ENCODE results near the gene MYO1D. TPM values are rescaled to one million over a fixed set of nuclear protein-coding genes. Genes with fewer than 3 reads are reported as not detected.

The MYO1D gene
- total RNA-seq, 1 donor from 2014 or later = 27.7 TPM

DNA sequence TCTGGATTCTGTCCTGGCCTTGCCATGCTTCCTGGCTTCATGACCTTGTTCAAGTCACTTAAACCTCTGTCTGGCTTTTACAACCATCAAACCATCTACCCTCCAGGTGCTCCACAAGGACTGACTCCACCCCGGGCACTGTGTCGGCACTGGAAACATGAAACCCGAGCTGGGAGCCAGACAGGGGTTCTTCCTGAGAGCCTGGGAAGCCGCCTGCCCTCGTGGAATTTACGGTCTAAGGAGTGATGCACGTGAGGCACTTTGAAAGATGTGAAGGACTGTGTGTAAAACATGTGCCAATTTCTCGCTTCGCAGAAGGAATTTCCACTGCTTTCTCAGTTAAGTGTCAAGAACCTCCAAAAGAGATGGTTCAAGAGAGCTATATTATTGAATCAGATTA lies 378.5 kb downstream of the MYO1D start:
- POLR2A ChIA-PET = no interaction called here
- Mint-ChIP-seq H3K4me1 (peaks cover 38% of the 10 kb centered on the region), H3K27ac (no peak overlapping the region), H3K27me3 (no peaks in the 10 kb centered on the region), H3K36me3 (ENCODE audit: low read depth) (no peaks in the 10 kb centered on the region), H3K9me3 (no peaks in the 10 kb centered on the region), H3K4me3 (no peak overlapping the region)
- ATAC-seq (ENCODE audit: low read depth) = no peak
- intact Hi-C loops (cut with micrococcal nuclease) = no loop called here
- DNase-seq = no peak
- TF ChIP-seq, protein P1, sequence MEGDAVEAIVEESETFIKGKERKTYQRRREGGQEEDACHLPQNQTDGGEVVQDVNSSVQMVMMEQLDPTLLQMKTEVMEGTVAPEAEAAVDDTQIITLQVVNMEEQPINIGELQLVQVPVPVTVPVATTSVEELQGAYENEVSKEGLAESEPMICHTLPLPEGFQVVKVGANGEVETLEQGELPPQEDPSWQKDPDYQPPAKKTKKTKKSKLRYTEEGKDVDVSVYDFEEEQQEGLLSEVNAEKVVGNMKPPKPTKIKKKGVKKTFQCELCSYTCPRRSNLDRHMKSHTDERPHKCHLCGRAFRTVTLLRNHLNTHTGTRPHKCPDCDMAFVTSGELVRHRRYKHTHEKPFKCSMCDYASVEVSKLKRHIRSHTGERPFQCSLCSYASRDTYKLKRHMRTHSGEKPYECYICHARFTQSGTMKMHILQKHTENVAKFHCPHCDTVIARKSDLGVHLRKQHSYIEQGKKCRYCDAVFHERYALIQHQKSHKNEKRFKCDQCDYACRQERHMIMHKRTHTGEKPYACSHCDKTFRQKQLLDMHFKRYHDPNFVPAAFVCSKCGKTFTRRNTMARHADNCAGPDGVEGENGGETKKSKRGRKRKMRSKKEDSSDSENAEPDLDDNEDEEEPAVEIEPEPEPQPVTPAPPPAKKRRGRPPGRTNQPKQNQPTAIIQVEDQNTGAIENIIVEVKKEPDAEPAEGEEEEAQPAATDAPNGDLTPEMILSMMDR (IDR thresholded peaks at IDR 0.05) = no peak
- CTCF ChIA-PET = interaction anchor here (1.2 to 1.4 kb wide), 2 partner anchors 25 to 34 kb away, joined by 4 read pairs; no protein-coding TSS in a partner anchor

- Mint-ChIP-seq H3K36me3 (ENCODE audit: low read depth) (no peaks in the 10 kb centered on the region), H3K27ac (no peak overlapping the region), H3K4me1 (peaks cover 38% of the 10 kb centered on the region), H3K4me3 (no peak overlapping the region), H3K27me3 (no peaks in the 10 kb centered on the region), H3K9me3 (no peaks in the 10 kb centered on the region)
- ATAC-seq (ENCODE audit: low read depth) = no peak
- POLR2A ChIA-PET = no interaction called here
- TF ChIP-seq, protein P1 (IDR thresholded peaks at IDR 0.05) = no peak
- intact Hi-C loops (cut with micrococcal nuclease) = no loop called here
- DNase-seq = no peak
- CTCF ChIA-PET = no interaction called here
These were observed 379.3 kb downstream of the MYO1D start for GRCh38 chr17:32497431-32498205.

GRCh38 chr17:32496395-32497073 lies 380.4 kb downstream of the MYO1D start:
- TF ChIP-seq, protein P1 (IDR thresholded peaks at IDR 0.05) = no peak
- intact Hi-C loops (cut with micrococcal nuclease) = no loop called here
- ATAC-seq (ENCODE audit: low read depth) = no peak
- POLR2A ChIA-PET = interaction anchor here (1.7 kb wide), 1 partner anchor 9 kb away, joined by 8 read pairs; the partner anchor contains the start of gene CDK5R1
- H3K27me3 Mint-ChIP-seq = no peaks in the 10 kb centered on the region
- peaks cover 39% of the 10 kb centered on the region for H3K4me1 Mint-ChIP-seq
- no peaks in the 10 kb centered on the region for H3K36me3 Mint-ChIP-seq (ENCODE audit: low read depth)
- H3K4me3 Mint-ChIP-seq = no peak overlapping the region
- H3K27ac Mint-ChIP-seq = no peak overlapping the region
- no peaks in the 10 kb centered on the region for H3K9me3 Mint-ChIP-seq
- CTCF ChIA-PET = no interaction called here
- no peak for DNase-seq

DNA sequence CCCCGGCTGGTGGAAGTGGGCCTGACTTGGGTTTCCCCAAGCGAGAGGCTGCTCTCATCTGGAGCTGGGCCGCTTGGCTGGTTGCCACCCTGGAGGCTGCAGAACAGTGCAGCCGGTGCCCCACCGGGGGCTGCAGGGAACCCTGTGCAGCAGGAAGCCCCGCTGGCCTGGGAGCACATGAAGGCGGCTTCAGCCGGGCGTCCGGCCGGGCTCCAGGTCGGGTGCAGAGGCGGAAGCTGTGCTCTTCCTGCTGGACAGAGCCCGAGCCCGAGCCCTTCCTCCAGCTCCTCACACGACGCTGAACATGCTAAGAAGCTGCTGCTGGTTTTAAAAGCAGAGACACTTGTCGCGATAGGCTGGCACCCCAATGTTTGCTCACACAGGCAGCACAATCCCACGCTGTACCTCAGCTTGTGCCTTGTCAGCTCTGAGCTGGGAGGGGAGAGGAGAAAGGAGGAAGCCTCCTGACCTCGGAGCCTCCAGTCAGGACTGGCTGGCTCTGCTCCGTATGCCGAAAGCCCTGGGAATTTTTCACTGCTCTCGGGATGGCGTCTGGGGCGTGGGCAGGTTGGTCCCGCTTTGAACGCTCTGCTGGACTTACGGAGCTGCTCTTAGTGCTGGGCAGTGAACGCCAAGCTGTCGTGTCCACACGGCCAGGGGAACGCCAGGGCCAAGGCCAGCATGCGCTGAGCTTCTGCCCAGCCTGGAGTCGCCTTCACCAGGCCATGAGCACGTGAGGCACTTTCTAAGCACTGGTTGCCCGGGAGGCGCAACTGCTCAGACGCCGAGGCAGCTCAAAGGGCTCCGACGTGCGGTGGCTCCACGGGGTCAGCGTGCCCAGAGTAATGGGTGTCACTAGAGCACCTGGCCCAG lies 381.3 kb downstream of the MYO1D start:
- DNase-seq (no peak), ATAC-seq (ENCODE audit: low read depth) (peak; percentile 35)
- intact Hi-C loops (cut with micrococcal nuclease) = no loop called here
- Mint-ChIP-seq H3K27me3 (no peaks in the 10 kb centered on the region), H3K36me3 (ENCODE audit: low read depth) (peaks cover 5% of the 10 kb centered on the region), H3K4me1 (peaks cover 46% of the 10 kb centered on the region), H3K4me3 (no peak overlapping the region), H3K27ac (no peak overlapping the region), H3K9me3 (no peaks in the 10 kb centered on the region)
- POLR2A ChIA-PET = interaction anchor here (0.5 to 1.7 kb wide), 4 partner anchors 8 to 421 kb away, joined by 4 to 8 read pairs (median 4); partner anchors contain the start of gene CDK5R1
- TF ChIP-seq, protein P1 (IDR thresholded peaks at IDR 0.05) = no peak
- CTCF ChIA-PET = interaction anchor here (1.2 kb wide), 1 partner anchor 9 kb away, joined by 3 read pairs; no protein-coding TSS in a partner anchor

Measured in activated B cell treated with CpG ODN at 0.5 μM for 24 hours (primary cell).